NOMO-1 (cell line): ENCODE results near the gene FOXA2.
"Not testable (repeated sequence)": the region's sequence is repeated elsewhere in the genome, so short reads cannot be mapped to it uniquely, and the experiment has no call there.

Source experiments
- DNase-seq, 2 experiments: peaks; one replicate each; lab custom pipeline; 2025; ENCODE audit not compliant: unreplicated experiment in 2 of 2; lab: John Stamatoyannopoulos, UW

The FOXA2 gene

DNA sequence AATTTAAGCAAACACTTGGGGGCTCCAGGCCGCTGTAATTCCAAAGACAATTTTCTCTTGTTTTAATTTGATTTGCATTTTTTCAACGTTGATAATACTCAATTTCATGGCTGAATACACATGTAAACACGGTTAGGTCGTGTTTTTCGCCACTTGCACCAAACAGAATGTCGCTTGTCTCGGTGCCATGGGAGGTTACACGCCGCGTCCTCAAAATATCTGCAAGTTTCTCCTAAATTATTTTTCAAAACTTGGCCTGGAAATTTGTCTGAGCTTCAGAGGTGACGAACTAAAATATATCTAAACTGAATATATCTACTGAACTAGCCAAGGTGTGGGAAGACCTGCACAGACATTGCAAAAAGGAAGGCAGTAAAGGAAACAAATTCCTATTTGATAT lies 15.0 kb downstream of the FOXA2 start:
- no peak for DNase-seq

GRCh38 chr20:22568872-22569344 lies 15.5 kb downstream of the FOXA2 start:
- DNase-seq = no peak

GRCh38 chr20:22567944-22568871 lies 16.2 kb downstream of the FOXA2 start:
- DNase-seq = no peak

DNA sequence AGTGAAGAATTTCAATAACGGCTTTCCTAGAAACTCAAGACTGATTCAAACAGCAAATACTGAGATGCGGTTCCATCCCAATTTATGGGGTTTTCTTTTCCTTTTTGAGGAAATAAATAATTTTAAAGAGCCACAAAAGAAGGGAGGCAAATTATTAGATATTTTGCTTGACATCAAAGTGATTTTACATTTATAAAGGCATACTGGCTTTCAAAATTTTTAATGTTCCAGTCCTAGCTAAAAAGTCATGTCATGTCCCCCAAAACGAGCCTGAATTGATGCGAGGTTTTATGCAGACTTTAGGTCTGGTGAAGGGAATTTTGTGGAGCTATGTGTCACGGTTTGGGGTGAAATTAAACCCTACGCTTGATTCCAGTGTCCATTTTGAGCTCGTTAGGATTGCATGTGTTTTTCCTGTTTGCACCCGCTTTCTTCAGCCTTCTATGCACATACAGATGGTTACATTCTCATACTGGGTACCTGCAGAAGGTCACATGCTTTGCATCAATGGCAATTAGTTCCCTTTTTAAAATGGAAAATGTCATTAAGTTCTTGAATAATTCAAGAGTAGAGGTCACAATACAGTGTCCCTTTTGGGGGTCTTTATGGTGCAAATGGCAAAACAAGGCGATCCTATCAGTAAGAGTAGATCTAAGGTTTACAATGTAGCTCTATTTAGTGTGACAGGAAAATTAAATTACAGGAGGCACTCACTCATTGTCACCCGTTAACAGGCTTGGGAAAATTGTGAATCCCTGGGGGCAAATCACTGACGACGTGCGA lies 17.3 kb downstream of the FOXA2 start:
- DNase-seq = no peak

DNA sequence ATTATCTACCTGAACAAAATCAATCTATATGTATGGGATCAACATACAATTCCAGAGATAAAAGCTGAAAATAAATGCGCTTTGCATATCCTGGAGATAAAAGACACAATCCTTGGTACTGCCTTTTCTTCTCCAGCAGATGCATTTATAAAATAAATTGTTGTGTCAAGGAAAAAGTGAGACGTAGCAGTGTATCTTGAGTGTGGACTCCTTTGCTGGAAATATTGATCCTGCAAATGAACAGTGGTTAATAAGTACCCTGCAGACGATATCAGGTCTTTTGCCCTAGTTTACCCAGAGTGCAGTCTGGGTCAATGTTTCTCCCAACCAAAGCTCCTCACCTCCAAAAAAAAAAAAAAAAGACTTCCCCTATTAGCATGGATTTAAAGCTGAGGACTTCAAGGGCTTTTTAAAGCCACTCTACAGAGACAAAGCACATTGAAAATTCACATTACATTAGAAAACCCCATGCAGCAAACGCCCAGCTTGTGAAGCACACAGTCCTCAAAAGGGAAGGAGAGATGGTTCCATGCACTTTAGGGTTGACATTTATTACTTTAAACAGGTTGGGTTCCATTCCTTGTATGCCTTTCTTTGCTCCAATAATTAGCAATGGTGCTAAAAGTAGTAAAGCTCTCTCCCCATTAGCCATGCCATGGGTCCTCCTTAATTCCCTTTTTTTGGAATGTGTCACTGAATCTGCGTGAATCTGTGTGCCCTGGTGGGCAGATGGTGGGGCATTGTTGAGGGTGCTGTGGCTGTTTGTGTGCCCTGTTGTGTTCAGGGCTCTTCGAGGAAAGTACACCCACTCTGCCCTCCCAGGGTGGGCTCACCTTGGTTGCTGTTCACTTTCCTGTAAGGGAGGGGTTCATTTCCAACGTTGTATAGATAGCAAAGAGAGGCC lies 21.1 kb downstream of the FOXA2 start:
- DNase-seq = no peak

- no peak for DNase-seq
These were observed 21.8 kb downstream of the FOXA2 start for GRCh38 chr20:22562620-22563019.

- no peak for DNase-seq
These were observed 22.3 kb downstream of the FOXA2 start for GRCh38 chr20:22561965-22562577.

DNA sequence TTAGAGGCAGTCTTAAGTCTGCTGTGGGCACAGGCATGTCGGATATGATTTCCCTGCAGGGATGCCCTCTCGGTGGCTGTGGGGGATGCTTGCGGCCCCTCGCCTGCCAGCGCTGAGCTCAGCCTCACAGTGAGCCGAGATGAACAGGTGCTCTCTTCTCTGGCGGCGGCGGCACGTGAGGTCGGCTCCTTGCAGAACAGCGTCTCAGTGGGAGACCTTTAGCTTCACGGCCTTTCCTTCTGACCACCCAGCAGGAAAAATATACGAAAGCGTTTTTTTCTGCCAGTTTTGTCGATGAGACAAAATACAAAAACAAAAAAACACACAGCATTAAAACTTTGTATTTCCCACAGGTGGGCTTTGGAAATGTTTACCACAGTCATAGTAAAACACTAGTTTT lies 23.6 kb downstream of the FOXA2 start:
- DNase-seq = no peak

DNA sequence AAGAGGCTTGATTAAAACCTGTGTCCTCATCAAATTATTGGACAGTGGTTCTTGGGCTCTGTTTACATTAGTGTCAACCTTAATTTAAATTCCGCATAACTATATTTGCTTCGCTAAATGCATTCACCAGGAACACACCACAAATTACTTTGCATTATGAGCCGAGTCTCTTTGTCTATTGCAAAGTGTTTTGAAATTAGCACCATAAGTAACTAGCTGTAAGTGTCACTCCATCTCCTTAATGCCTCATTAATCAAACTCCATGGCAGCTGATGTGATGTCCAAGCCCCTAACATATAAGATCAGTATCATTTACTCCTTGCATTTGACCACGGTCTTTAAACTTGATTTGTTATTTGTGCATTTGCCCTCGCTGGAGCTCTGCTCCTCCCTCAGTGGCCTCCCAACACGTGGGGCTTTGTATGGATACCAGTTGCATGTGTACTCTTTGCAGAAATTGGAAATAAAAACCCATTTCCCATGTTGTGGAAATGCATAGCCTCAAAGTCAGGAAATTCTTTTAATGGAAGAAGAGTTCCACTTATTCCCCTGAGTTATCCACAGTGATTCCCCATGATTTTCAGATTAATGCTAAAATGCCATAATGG lies 24.6 kb downstream of the FOXA2 start:
- DNase-seq = no peak

DNA sequence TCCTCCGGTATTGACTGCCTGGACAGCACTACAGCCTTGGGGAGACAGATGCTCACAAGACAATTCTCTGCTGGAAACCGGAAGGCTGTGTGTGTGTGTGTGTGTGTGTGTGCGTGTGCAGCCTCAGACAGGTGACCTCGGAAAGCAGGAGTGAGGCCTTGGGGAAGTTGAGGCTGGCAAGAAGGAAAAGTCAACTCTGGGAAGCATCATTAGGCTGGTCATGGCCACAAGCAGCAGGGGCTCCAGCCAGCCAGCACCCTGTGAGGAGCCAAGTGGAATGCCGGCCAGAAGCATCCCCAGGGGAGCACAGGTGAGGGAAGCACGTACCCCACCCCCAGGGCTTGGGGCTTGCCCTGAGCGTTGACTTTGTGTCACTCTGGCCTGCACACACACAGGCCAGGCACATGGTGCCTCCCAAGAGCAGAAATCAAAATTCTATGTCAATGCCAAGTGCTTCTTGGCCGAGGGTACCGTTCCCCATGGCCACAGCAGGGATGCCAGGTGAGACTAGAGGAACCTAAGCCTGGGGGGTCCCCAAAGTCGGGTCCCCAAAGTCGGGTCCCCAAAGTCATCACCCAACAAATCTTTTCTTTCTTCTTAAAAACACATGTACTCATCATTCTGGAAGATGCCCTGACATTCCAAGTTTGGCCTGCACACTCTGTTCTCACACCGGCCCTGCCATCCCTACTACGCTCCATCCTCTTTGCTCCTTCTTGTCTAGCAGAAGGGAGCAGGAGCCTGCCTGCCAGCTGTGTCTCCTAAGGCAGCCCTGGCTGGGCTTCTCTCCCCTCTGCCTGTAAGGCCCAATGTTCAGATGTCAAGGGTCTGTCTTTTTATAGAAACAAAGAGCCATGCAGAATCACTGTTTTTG lies 26.7 kb downstream of the FOXA2 start:
- no peak for DNase-seq

GRCh38 chr20:22556565-22557056 lies 27.8 kb downstream of the FOXA2 start:
- no peak for DNase-seq

GRCh38 chr20:22555791-22556564 lies 28.4 kb downstream of the FOXA2 start:
- no peak for DNase-seq

- DNase-seq = no peak
These were observed 30.0 kb downstream of the FOXA2 start for GRCh38 chr20:22554391-22554790.

DNA sequence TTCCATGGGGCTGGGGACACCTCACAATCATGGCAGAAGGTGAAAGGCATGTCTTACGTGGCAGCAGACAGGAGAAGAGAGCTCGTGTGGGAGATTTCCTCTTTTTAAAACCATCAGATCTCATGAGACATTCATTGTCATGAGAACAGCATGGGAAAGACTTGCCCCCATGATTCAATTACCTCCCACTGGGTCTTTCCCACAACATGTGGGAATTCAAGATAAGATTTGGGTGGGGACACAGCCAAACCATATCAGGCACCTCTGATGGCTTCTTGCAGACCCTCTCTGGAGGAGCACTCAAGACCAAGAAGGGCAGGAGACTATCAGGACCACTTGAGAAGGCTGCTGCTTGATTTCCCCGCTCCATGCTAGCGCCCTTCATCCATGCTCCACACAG lies 33.9 kb downstream of the FOXA2 start:
- DNase-seq = not testable (repeated sequence)

DNA sequence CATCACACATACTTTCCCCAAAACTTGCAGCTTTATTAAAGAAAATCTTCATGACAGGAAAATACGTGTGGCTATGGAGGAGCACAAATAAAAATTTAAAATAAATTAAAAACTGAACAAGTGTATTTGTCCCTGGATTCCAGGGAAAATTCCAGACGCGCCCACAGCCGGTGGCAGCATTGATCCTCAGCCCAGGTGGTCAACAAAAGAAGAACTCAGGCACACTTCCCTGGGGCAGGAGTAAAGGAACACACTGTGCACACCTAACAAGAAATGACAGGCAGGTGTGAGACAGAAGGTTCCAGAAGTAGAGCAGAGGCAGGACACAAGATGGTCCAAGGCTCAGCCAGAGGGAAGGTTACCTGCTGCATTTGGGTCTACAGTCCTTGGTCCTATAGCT lies 36.3 kb downstream of the FOXA2 start:
- DNase-seq = no peak

DNA sequence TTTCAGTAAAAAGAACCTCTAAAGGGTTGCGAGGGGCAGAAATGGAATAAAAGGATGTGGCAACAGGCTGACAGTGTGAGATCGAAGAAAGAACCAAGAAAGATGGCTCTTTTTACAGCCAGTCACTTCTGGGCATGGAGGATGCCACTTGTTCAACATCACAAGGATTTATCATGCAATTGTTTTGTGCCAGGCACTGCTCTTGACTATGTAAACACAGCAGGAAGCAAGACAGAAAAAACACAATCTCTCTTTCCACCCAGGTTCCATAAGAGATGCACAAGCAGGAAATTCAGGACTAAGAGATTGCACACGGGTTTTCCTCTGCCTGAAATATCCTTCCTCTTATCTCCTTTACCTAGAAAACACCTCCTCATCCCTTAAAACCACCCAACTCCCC lies 38.0 kb downstream of the FOXA2 start:
- DNase-seq = no peak

- DNase-seq = no peak
These were observed 39.3 kb downstream of the FOXA2 start for GRCh38 chr20:22545045-22545444.

DNA sequence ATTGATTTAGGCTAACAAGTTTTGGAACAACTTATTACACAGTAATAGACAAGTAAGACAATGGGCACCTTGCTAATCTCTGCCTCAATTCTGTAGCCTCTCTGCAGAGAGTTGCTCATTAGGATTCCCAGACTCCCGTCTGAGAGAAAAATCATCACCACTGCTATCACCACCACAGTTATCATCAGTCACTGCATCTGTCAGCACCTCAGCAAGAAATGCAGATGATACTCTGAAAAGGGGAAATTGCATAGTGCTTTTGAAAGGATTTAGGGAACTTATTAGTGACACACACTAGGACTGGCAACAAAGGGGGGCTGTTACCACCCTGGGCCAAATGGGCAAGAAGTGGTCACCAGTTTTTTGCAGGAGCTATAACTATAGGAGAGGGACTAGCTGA lies 39.9 kb downstream of the FOXA2 start:
- DNase-seq = peak; percentile 76 to 87
